ENCODE results near the gene KCNK16. TPM values are rescaled to one million over a fixed set of nuclear protein-coding genes. Genes with fewer than 3 reads are reported as not detected.

Gene KCNK16
- total and polyA plus RNA-seq, 2 experiments from 2014 or later: not detected

GRCh38 chr6:39333644-39334438 lies 11.3 kb upstream of the KCNK16 start:
- Histone ChIP-seq H3K79me2 (no peaks in the 10 kb centered on the region), H3K9me2 (replicated peaks; ENCODE audit: insufficient read depth) (no peaks in the 10 kb centered on the region), H3K27me3 (no peaks in the 10 kb centered on the region), H3K9me3 (ENCODE audit: low read depth) (no peaks in the 10 kb centered on the region), H2AFZ (no peak overlapping the region), H3K4me3 (no peak overlapping the region), H3K36me3 (replicated peaks; ENCODE audit: insufficient read depth, low read depth) (no peaks in the 10 kb centered on the region), H4K20me1 (ENCODE audit: insufficient read depth, poor library complexity, severe bottlenecking) (no peaks in the 10 kb centered on the region), H3K27ac (no peak overlapping the region), H3K4me1 (ENCODE audit: insufficient read depth) (no peaks in the 10 kb centered on the region), H3K4me2 (no peak overlapping the region)
- TF ChIP-seq CTCF (IDR thresholded peaks at IDR 0.05; ENCODE audit: poor library complexity) (no peak), EZH2 (IDR thresholded peaks at IDR 0.05; ENCODE audit: borderline replicate concordance) (no peak)
- DNase-seq (ENCODE audit: low spot score): no peak
- 85% methylated on average over 7 of the region's 7 CpGs for WGBS (ENCODE audit: low lambda C conversion rate, missing lambda C conversion rate)

GRCh38 chr6:39330476-39330875 lies 8.0 kb upstream of the KCNK16 start:
- no peak for TF ChIP-seq EZH2phosphoT487 (IDR thresholded peaks at IDR 0.05; ENCODE audit: low read depth, severe bottlenecking, unreplicated experiment)
- TF ChIP-seq EZH2 (IDR thresholded peaks at IDR 0.05; ENCODE audit: borderline replicate concordance): no peak
- no peak for TF ChIP-seq CTCF (IDR thresholded peaks at IDR 0.05; ENCODE audit: poor library complexity)
- Histone ChIP-seq H4K20me1 (ENCODE audit: insufficient read depth, poor library complexity, severe bottlenecking) (no peaks in the 10 kb centered on the region), H3K9me3 (ENCODE audit: low read depth) (no peaks in the 10 kb centered on the region), H3K79me2 (no peaks in the 10 kb centered on the region), H3K4me3 (no peak overlapping the region), H3K27ac (no peak overlapping the region), H2AFZ (no peak overlapping the region), H3K27me3 (peaks cover 7% of the 10 kb centered on the region), H3K4me2 (no peak overlapping the region), H3K4me1 (ENCODE audit: insufficient read depth) (no peaks in the 10 kb centered on the region), H3K36me3 (replicated peaks; ENCODE audit: insufficient read depth, low read depth) (no peaks in the 10 kb centered on the region), H3K9me2 (replicated peaks; ENCODE audit: insufficient read depth) (no peaks in the 10 kb centered on the region)
- DNase-seq (ENCODE audit: low spot score): no peak
- 88% methylated on average over 3 of the region's 3 CpGs for WGBS (ENCODE audit: low lambda C conversion rate, missing lambda C conversion rate)

- Histone ChIP-seq H3K9me2 (replicated peaks; ENCODE audit: insufficient read depth) (no peaks in the 10 kb centered on the region), H4K20me1 (ENCODE audit: insufficient read depth, poor library complexity, severe bottlenecking) (no peaks in the 10 kb centered on the region), H3K36me3 (replicated peaks; ENCODE audit: insufficient read depth, low read depth) (no peaks in the 10 kb centered on the region), H3K4me1 (ENCODE audit: insufficient read depth) (no peaks in the 10 kb centered on the region), H3K79me2 (no peaks in the 10 kb centered on the region), H2AFZ (no peak overlapping the region), H3K9me3 (ENCODE audit: low read depth) (no peaks in the 10 kb centered on the region), H3K4me2 (no peak overlapping the region), H3K27ac (no peak overlapping the region), H3K4me3 (no peak overlapping the region), H3K27me3 (peaks cover 7% of the 10 kb centered on the region)
- TF ChIP-seq EZH2 (IDR thresholded peaks at IDR 0.05; ENCODE audit: borderline replicate concordance) (no peak), CTCF (IDR thresholded peaks at IDR 0.05; ENCODE audit: poor library complexity) (no peak), EZH2phosphoT487 (IDR thresholded peaks at IDR 0.05; ENCODE audit: low read depth, severe bottlenecking, unreplicated experiment) (no peak)
- 97% methylated on average over 3 of the region's 3 CpGs for WGBS (ENCODE audit: low lambda C conversion rate, missing lambda C conversion rate)
- DNase-seq (ENCODE audit: low spot score): no peak
Measured at GRCh38 chr6:39330057-39330456, 7.6 kb upstream of the KCNK16 start.
